GM12891 (cell line): ENCODE data around the gene PAX9.

ENCODE experiments used
- PAX5 ChIP-seq: IDR thresholded peaks from 2 replicates; pipeline ENCODE4 v1.6.1; 2011; ENCODE audit warnings: low read length, moderate library complexity, mild to moderate bottlenecking; ENCODE audit not compliant: insufficient read depth, severe bottlenecking
- POLR2AphosphoS5 ChIP-seq: IDR thresholded peaks from 2 replicates; pipeline ENCODE4 v1.6.1; 2011; ENCODE audit warnings: low read depth, low read length, control low read depth
- TAF1 ChIP-seq: IDR thresholded peaks from 2 replicates; pipeline ENCODE4 v1.6.1; 2011; ENCODE audit warnings: low read depth, low read length, control low read depth

DNA sequence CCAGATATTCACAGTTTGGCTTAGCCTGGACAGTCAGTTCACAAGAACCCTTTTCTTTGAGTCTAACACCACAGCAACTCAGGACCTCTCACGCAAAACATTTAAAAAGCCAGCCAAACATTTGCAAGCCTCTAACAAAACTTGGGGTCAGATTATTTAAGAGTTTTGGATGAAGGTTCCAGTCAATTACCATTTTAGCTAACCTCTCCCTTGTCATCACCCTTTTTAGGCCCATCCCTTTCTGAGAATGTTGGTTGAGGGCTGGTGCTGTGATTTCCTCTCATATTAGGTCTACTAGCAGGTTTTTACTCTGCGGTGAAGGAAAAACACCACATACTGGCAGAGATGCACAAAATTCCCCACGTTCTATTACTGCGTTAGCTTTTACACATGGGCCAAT is 20.7 kb downstream of the PAX9 start:
- TF ChIP-seq PAX5 (no peak), TAF1 (no peak), POLR2AphosphoS5 (no peak)
